BJ (cell line): ENCODE results near the gene TEX264. TPM values are rescaled to one million over a fixed set of nuclear protein-coding genes. Genes with fewer than 3 reads are reported as not detected.
"Not testable (repeated sequence)": the region's sequence is repeated elsewhere in the genome, so short reads cannot be mapped to it uniquely, and the experiment has no call there.

Source experiments
- CTCF ChIA-PET: fragments of 350-600 bp; formaldehyde crosslinking; extraction: SDS; loops from one replicate; lab custom pipeline; 2021; ENCODE audit warnings: antibody characterized with exemption, inconsistent platforms; lab: Yijun Ruan, JAX
- POLR2A ChIA-PET: fragments of 300-600 bp; sonication (Branson Sonifier 250); formaldehyde crosslinking; extraction: SDS; loops from one replicate; lab custom pipeline; 2021; ENCODE audit warnings: antibody characterized with exemption; lab: Charles Lee
- DNase-seq: peaks from one replicate; pipeline ENCODE4 v3.0.0-alpha.2; 2011; ENCODE audit warnings: low read depth
- H3K27me3 ChIP-seq: 2 replicates; pipeline ENCODE4 v1.6.0; 2011; ENCODE audit warnings: low read length; ENCODE audit not compliant: control insufficient read depth, insufficient read depth
- H3K36me3 ChIP-seq: 2 replicates; pipeline ENCODE4 v1.5.1; 2011; ENCODE audit warnings: low read length; ENCODE audit not compliant: control insufficient read depth, insufficient read depth
- H3K4me3 ChIP-seq: 2 replicates; pipeline ENCODE4 v1.5.1; 2011; ENCODE audit warnings: low read depth, mild to moderate bottlenecking, control low read depth, low read length
- CTCF ChIP-seq: IDR thresholded peaks from 2 replicates; pipeline ENCODE4 v1.5.1; 2011; ENCODE audit warnings: low read depth, mild to moderate bottlenecking, control low read depth, inconsistent platforms, low read length, moderate library complexity; ENCODE audit not compliant: insufficient read depth
- polyA plus RNA-seq: library from polyadenylated mRNA; depleted of rRNA; stranded (reverse); fragments of >200 nt; gene quantifications from 2 replicates; pipeline ENCODE4 v1.2.3, GENCODE V29; 2011

TEX264 gene
- polyA plus RNA-seq, 1 experiment, result 100.0 TPM

GRCh38 chr3:51637144-51637940, 33.7 kb upstream of the TEX264 start:
- Histone ChIP-seq H3K4me3 (no peak overlapping the region), H3K27me3 (no peaks in the 10 kb centered on the region), H3K36me3 (peaks cover 22% of the 10 kb centered on the region)
- no peak for DNase-seq
- ChIA-PET POLR2A (no interaction called here), CTCF (interaction anchor here (0.5 to 3.3 kb wide), 4 partner anchors 10 to 572 kb away, joined by 3 to 26 read pairs (median 4); no protein-coding TSS in a partner anchor)
- no peak for TF ChIP-seq CTCF

- Histone ChIP-seq H3K4me3 (no peak overlapping the region), H3K27me3 (no peaks in the 10 kb centered on the region), H3K36me3 (peaks cover 22% of the 10 kb centered on the region)
- CTCF ChIA-PET, result interaction anchor here (0.6 to 3.3 kb wide), 3 partner anchors 9 to 136 kb away, joined by 3 to 26 read pairs (median 6); no protein-coding TSS in a partner anchor
- no peak for DNase-seq
- POLR2A ChIA-PET, result no interaction called here
- TF ChIP-seq CTCF, result peak; percentile 90
Measured at GRCh38 chr3:51637941-51638471, 33.0 kb upstream of the TEX264 start.

- no peak for DNase-seq
- no peaks in the 10 kb centered on the region for H3K27me3 ChIP-seq
- H3K4me3 ChIP-seq, result no peak overlapping the region
- ChIA-PET CTCF (interaction anchor here (0.7 to 1.6 kb wide), 8 partner anchors 9 to 163 kb away, joined by 3 to 8 read pairs (median 3); no protein-coding TSS in a partner anchor), POLR2A (no interaction called here)
- TF ChIP-seq CTCF, result peak; percentile 27
- H3K36me3 ChIP-seq, result peaks cover 28% of the 10 kb centered on the region
Measured at GRCh38 chr3:51642462-51642861, 28.6 kb upstream of the TEX264 start.

- TF ChIP-seq CTCF, result no peak
- DNase-seq, result no peak
- Histone ChIP-seq H3K27me3 (no peaks in the 10 kb centered on the region), H3K4me3 (no peak overlapping the region), H3K36me3 (peaks cover 25% of the 10 kb centered on the region)
- CTCF ChIA-PET, result interaction anchor here (1.3 to 2.5 kb wide), 4 partner anchors 10 to 144 kb away, joined by 3 to 13 read pairs (median 6); no protein-coding TSS in a partner anchor
- POLR2A ChIA-PET, result no interaction called here
Measured at GRCh38 chr3:51646091-51646490, 25.0 kb upstream of the TEX264 start.

- POLR2A ChIA-PET, result not testable (repeated sequence)
- CTCF ChIA-PET, result interaction anchor here (1.7 kb wide), 1 partner anchor 17 kb away, joined by 8 read pairs; no protein-coding TSS in a partner anchor
Measured at GRCh38 chr3:51652103-51652502, 18.9 kb upstream of the TEX264 start.

GRCh38 chr3:51653409-51653808, 17.6 kb upstream of the TEX264 start:
- POLR2A ChIA-PET, H3K27me3 ChIP-seq, H3K36me3 ChIP-seq, DNase-seq, H3K4me3 ChIP-seq, CTCF ChIA-PET: not testable (repeated sequence)

More at GRCh38 chr3:51652103-51652502, 18.9 kb upstream of the TEX264 start:
- H3K4me3 ChIP-seq, H3K36me3 ChIP-seq, H3K27me3 ChIP-seq, DNase-seq: not testable (repeated sequence)
